Muscle layer of colon (tissue), 2 donors: ENCODE data around the gene FAM193B.

Experiments
- H3K27ac ChIP-seq: one replicate; pipeline ENCODE4 v1.7.0; 2013; ENCODE audit warnings: low read depth, mild to moderate bottlenecking, low read length, moderate library complexity
- H3K27me3 ChIP-seq, 2 donors: one replicate each; pipeline ENCODE4 v1.7.0; 2013; ENCODE audit warnings: low read length in 2 of 2, mild to moderate bottlenecking in 2 of 2; ENCODE audit not compliant: insufficient read depth in 2 of 2, control insufficient read depth in 1 of 2
- H3K36me3 ChIP-seq: one replicate; pipeline ENCODE4 v1.7.0; 2013; ENCODE audit warnings: mild to moderate bottlenecking, low read length; ENCODE audit not compliant: insufficient read depth
- H3K4me1 ChIP-seq: one replicate; pipeline ENCODE4 v1.7.0; 2013; ENCODE audit warnings: mild to moderate bottlenecking, low read length; ENCODE audit not compliant: insufficient read depth
- H3K4me3 ChIP-seq, 2 donors: one replicate each; pipeline ENCODE4 v1.7.0; 2013; ENCODE audit warnings: low read length in 2 of 2, low read depth in 1 of 2, mild to moderate bottlenecking in 1 of 2, moderate library complexity in 1 of 2
- H3K9ac ChIP-seq: one replicate; pipeline ENCODE4 v1.7.0; 2013; ENCODE audit warnings: low read length
- H3K9me3 ChIP-seq: one replicate; pipeline ENCODE4 v1.7.0; 2013; ENCODE audit warnings: mild to moderate bottlenecking, low read length
- donor health status: abdominal sarcoma.
- donor health status: Adenocarcinoma of cecum.

The FAM193B gene

DNA sequence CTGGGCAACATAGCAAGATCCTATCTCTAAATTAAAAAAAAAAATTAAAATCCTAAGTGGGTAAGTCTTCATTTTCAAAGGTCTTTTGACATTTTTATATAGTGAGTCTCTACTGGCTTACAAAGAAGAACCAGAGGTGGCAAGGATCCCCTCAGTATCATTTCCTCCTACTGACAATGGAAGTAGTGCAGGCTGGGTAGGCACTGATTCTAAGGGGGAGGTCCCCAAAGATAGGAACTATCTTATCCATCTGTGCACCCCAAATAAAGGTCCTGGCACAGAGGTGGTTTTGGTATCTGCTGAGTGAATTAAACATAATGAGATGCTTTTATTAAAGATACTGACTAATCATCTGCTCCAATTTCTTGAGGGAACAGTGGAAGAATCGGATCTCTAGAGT is 4.2 kb downstream of the FAM193B start:
- peaks cover 52% of the 10 kb centered on the region for H3K4me1 ChIP-seq
- no peaks in the 10 kb centered on the region for H3K9me3 ChIP-seq
- no peaks in the 10 kb centered on the region for H3K27me3 ChIP-seq
- H3K27ac ChIP-seq = no peak overlapping the region
- H3K4me3 ChIP-seq = no peak overlapping the region
- no peak overlapping the region for H3K9ac ChIP-seq
- peaks cover 24% of the 10 kb centered on the region for H3K36me3 ChIP-seq

DNA sequence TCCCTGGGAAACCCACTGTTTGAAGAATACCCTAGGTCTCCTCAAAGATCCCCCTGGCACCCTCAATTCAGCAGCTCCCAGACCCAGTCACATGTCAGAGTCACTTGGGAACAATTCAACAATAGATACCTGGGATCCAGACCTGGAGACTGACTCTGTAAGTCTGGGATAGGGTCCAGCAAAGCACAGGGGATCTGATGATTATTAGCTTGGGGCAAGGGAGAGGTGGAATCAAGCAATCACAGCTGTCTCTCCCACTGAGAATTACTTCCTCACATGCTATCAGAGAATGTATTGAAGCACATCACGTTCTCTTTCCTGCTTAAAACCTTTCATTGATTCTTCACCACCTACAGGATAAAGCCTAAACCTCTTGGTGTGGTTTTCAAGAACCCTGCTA is 5.9 kb downstream of the FAM193B start:
- no peaks in the 10 kb centered on the region for H3K9me3 ChIP-seq
- H3K36me3 ChIP-seq = peaks cover 24% of the 10 kb centered on the region
- no peak overlapping the region for H3K27ac ChIP-seq
- H3K27me3 ChIP-seq = no peaks in the 10 kb centered on the region
- no peak overlapping the region for H3K4me3 ChIP-seq
- H3K4me1 ChIP-seq = peaks cover 62% of the 10 kb centered on the region
- no peak overlapping the region for H3K9ac ChIP-seq

GRCh38 chr5:177547736-177548135 is 6.6 kb downstream of the FAM193B start:
- Histone ChIP-seq H3K4me1 (peaks cover 60% of the 10 kb centered on the region), H3K36me3 (peaks cover 20% of the 10 kb centered on the region), H3K4me3 (no peak overlapping the region), H3K9ac (no peak overlapping the region), H3K27ac (peak overlapping the region; percentile 15), H3K9me3 (no peaks in the 10 kb centered on the region), H3K27me3 (no peaks in the 10 kb centered on the region)

DNA sequence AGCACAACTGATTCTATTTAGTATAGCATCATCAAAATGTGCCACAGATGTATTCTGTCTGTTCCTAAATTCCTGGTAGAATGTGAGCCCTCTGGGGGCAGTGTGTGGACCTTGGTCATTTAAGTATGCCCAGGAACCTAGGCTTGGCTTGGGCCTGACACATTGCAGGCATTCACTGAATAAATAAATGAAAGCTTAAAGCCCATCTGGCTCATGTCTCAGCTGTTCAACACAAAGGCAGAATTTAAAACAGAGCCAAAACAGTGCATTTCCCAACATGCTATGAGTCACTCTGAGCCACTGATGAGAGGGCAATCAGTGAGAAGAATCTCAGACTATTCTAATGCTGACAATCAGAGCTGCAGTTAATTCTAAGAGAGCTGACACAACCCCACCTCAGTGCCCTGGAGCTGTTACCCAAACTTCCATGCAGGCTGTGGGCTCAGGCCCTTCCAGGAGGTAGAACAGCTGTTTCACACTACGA is 8.1 kb downstream of the FAM193B start:
- H3K4me3 ChIP-seq = peak overlapping the region in 1 of 2 donors; percentile 26
- H3K4me1 ChIP-seq = peaks cover 52% of the 10 kb centered on the region
- H3K9ac ChIP-seq = no peak overlapping the region
- peak overlapping the region; percentile 41 for H3K27ac ChIP-seq
- no peaks in the 10 kb centered on the region for H3K27me3 ChIP-seq
- no peaks in the 10 kb centered on the region for H3K9me3 ChIP-seq
- H3K36me3 ChIP-seq = peaks cover 8% of the 10 kb centered on the region

- H3K27ac ChIP-seq = peak overlapping the region; percentile 41
- no peaks in the 10 kb centered on the region for H3K27me3 ChIP-seq
- no peak overlapping the region for H3K4me3 ChIP-seq
- H3K36me3 ChIP-seq = peaks cover 3% of the 10 kb centered on the region
- peaks cover 52% of the 10 kb centered on the region for H3K4me1 ChIP-seq
- no peaks in the 10 kb centered on the region for H3K9me3 ChIP-seq
- no peak overlapping the region for H3K9ac ChIP-seq
Observed at GRCh38 chr5:177545487-177546257, 8.7 kb downstream of the FAM193B start.

DNA sequence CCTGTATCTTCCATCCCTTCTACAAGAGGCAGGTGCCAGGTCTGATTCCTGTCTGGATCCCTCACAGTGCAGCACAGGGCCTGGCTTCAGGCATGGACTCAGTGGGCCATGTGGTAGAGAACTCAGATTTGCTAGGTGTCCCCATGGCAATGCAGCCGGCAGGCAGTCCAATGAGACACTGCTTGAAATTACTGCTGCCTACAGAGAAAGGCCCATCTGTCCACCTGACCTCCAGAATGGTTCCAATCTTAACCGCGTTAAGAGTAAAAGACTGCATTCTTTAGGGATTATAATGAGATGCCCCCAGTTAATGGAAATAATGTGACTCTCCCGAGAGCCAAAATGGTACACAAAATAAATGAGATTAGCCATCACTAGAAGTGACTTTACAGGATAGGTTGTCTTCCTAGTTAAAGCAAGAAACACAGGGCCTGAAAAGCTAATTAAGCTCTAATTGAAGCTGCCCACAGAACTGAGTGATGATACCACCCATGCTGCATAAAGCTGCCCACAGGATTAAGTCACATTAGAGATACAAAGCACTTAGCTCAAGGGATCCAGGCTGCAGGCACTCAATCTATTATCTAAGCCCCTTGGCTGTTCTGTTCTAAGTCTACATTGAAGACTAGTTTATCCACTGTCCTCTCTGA is 11.4 kb downstream of the FAM193B start:
- peaks cover 5% of the 10 kb centered on the region for H3K36me3 ChIP-seq
- H3K9me3 ChIP-seq = no peaks in the 10 kb centered on the region
- no peak overlapping the region for H3K27ac ChIP-seq
- H3K4me1 ChIP-seq = peaks cover 56% of the 10 kb centered on the region
- H3K4me3 ChIP-seq = no peak overlapping the region
- no peak overlapping the region for H3K9ac ChIP-seq
- H3K27me3 ChIP-seq = no peaks in the 10 kb centered on the region

DNA sequence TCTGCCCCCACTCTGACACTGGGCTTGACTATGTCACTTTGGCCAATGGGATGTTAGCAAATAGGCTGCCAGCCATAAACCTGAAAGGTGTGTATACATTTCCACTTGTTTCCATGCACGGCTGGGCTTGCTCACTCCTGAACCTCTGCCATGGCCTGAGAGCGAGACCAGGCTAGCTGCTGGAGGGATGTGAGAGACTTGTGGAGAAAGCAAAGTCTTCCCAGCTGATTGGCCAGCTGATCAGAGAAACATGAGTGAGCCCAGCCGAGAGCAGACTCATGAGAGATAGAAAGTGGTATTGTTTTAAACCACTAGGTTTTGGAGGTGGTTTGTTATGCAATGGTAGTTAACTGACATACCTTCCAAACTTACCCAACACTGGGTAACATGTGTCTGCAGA is 13.9 kb downstream of the FAM193B start:
- Histone ChIP-seq H3K4me3 (no peak overlapping the region), H3K4me1 (peaks cover 57% of the 10 kb centered on the region), H3K27me3 (no peaks in the 10 kb centered on the region), H3K9me3 (no peaks in the 10 kb centered on the region), H3K9ac (no peak overlapping the region), H3K36me3 (peaks cover 14% of the 10 kb centered on the region), H3K27ac (no peak overlapping the region)

DNA sequence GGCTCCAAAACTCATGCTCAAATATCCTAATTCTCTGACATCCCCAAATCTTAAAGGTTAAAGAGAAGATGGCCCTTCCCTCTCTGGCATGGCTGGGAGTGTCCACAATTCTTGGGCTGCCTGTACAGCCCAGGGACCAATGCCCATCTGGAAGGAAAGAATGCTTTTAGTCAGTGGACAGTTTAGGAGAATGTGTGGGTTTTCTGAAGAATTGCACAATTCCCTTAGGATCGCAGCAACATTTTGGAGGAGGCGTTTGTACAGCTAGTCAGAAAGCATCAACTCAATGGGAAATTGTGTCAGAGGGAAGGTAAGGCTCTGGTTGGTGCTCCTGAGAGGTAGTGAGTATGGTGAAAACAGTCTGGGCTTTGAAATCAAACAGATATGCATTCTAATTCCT is 15.0 kb downstream of the FAM193B start:
- no peak overlapping the region for H3K4me3 ChIP-seq
- no peak overlapping the region for H3K9ac ChIP-seq
- no peaks in the 10 kb centered on the region for H3K9me3 ChIP-seq
- no peak overlapping the region for H3K27ac ChIP-seq
- no peaks in the 10 kb centered on the region for H3K27me3 ChIP-seq
- peaks cover 60% of the 10 kb centered on the region for H3K4me1 ChIP-seq
- H3K36me3 ChIP-seq = peaks cover 21% of the 10 kb centered on the region

GRCh38 chr5:177538876-177539275 is 15.5 kb downstream of the FAM193B start:
- Histone ChIP-seq H3K4me3 (no peak overlapping the region), H3K9ac (no peak overlapping the region), H3K36me3 (peaks cover 23% of the 10 kb centered on the region), H3K27ac (peak overlapping the region; percentile 10), H3K27me3 (no peaks in the 10 kb centered on the region), H3K9me3 (no peaks in the 10 kb centered on the region), H3K4me1 (peaks cover 55% of the 10 kb centered on the region)

DNA sequence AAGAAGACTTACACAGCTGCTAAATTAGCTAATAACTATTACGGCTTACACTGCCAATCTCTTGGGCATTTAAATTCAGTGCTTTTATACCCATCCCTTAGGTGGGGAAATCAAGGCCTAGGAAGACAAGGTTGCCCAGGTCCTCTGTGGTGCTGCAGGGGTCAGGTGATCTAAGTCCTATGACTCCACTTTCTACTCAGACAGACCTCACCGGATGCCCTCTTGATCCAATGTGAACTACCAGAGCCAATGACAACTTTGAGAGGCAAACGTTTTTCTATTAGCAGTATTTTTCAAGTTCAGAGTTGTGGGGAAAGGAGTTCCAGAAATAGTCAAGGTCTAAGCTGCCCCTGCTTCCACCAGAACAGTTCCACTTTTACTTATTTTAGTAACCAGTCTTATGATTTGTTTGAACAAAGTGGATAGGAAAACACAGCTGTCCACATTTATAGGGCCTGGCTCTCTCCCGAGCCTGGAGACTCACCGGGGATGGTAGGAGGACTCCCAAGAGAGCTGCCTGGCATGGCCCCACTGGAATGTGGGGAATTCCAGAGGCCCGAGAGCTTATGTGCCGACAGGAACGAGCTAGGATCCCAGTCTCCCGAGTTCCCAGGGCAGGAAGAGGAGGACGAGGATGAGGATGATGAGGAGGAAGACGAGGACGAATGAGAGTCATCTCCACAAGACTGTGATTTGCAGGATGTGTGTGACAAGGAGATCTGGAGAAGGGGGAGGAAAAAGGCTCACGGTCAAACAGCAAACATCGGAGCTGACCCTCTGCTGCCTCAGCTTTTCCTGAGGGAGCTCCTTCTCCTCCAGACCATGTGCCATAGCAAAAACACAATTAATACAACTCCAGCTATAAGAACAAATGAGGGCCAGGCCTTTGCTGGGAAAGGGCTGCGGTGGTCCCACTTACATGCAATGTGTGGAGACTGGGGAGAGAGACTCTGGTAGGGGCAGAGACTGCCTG is 16.7 kb downstream of the FAM193B start:
- no peaks in the 10 kb centered on the region for H3K27me3 ChIP-seq
- H3K4me1 ChIP-seq = peaks cover 46% of the 10 kb centered on the region
- peak overlapping the region; percentile 39 for H3K27ac ChIP-seq
- peaks cover 34% of the 10 kb centered on the region for H3K36me3 ChIP-seq
- no peaks in the 10 kb centered on the region for H3K9me3 ChIP-seq
- no peak overlapping the region for H3K4me3 ChIP-seq
- no peak overlapping the region for H3K9ac ChIP-seq

GRCh38 chr5:177536386-177536785 is 18.0 kb downstream of the FAM193B start:
- H3K4me3 ChIP-seq = no peak overlapping the region
- H3K9me3 ChIP-seq = no peaks in the 10 kb centered on the region
- peaks cover 46% of the 10 kb centered on the region for H3K4me1 ChIP-seq
- peaks cover 46% of the 10 kb centered on the region for H3K36me3 ChIP-seq
- H3K9ac ChIP-seq = no peak overlapping the region
- no peaks in the 10 kb centered on the region for H3K27me3 ChIP-seq
- H3K27ac ChIP-seq = no peak overlapping the region
